ENCODE measurements around the gene CREBBP.

DNA sequence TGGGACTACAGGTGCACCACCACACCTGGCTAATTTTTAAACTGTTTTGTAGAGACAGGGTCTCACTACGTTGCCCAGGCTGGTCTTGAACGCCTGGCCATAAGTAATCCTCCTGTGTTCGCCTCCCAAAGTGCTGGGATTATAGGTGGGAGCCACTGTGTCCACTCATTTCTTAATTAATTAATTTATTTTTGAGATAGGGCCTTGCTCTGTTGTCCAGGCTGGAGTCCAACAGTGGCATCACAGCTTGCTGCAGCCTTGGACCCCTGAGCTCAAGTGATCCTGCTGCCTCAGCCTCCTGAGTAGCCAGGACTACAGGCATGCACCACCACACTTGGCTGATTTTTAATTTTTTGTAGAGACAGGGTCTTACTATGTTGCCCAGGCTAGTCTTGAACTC lies 116.1 kb downstream of the CREBBP start:
- TF ChIP-seq, protein P1, sequence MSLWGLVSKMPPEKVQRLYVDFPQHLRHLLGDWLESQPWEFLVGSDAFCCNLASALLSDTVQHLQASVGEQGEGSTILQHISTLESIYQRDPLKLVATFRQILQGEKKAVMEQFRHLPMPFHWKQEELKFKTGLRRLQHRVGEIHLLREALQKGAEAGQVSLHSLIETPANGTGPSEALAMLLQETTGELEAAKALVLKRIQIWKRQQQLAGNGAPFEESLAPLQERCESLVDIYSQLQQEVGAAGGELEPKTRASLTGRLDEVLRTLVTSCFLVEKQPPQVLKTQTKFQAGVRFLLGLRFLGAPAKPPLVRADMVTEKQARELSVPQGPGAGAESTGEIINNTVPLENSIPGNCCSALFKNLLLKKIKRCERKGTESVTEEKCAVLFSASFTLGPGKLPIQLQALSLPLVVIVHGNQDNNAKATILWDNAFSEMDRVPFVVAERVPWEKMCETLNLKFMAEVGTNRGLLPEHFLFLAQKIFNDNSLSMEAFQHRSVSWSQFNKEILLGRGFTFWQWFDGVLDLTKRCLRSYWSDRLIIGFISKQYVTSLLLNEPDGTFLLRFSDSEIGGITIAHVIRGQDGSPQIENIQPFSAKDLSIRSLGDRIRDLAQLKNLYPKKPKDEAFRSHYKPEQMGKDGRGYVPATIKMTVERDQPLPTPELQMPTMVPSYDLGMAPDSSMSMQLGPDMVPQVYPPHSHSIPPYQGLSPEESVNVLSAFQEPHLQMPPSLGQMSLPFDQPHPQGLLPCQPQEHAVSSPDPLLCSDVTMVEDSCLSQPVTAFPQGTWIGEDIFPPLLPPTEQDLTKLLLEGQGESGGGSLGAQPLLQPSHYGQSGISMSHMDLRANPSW (CRISPR knock-in tag; IDR thresholded peaks at IDR 0.05): no peak
- TF ChIP-seq TAF15 (IDR thresholded peaks at IDR 0.05; ENCODE audit: low read depth, low read length): no peak
- TF ChIP-seq ZNF140 (CRISPR knock-in tag; IDR thresholded peaks at IDR 0.05): no peak

Measured in K562 (cell line).